Germinal center (tissue), 1 donor: ENCODE measurements around the gene RAB39A.
"Not testable (repeated sequence)": the region's sequence is repeated elsewhere in the genome, so short reads cannot be mapped to it uniquely, and the experiment has no call there.

Source experiments
- DNase-seq: peaks from one replicate; pipeline ENCODE4 v3.0.0; 2012; ENCODE audit warnings: mixed read lengths, low spot score

Gene RAB39A

GRCh38 chr11:107928046-107928766 is at the start of gene RAB39A:
Gene RAB39A (plus strand): TSS chr11:107928448. CDS start chr11:107928569, 121 bp downstream.
- DNase-seq, result peak; percentile 96

GRCh38 chr11:107881471-107881870 is 46.8 kb upstream of the RAB39A start:
- DNase-seq, result not testable (repeated sequence)

- no peak for DNase-seq
Observed at GRCh38 chr11:107882095-107882820, 46.0 kb upstream of the RAB39A start.

- DNase-seq, result no peak
Observed at GRCh38 chr11:107898270-107898669, 30.0 kb upstream of the RAB39A start.

GRCh38 chr11:107908211-107908610 is 20.0 kb upstream of the RAB39A start:
- no peak for DNase-seq

GRCh38 chr11:107912415-107912814 is 15.8 kb upstream of the RAB39A start:
- not testable (repeated sequence) for DNase-seq

- no peak for DNase-seq
Observed at GRCh38 chr11:107915229-107915628, 13.0 kb upstream of the RAB39A start.

- DNase-seq, result peak; percentile 53
Observed at GRCh38 chr11:107916671-107917241, 11.5 kb upstream of the RAB39A start.

GRCh38 chr11:107921997-107922396 is 6.3 kb upstream of the RAB39A start:
- no peak for DNase-seq

- DNase-seq, result not testable (repeated sequence)
Observed at GRCh38 chr11:107923519-107923918, 4.7 kb upstream of the RAB39A start.

GRCh38 chr11:107924306-107924705 is 3.9 kb upstream of the RAB39A start:
- no peak for DNase-seq

GRCh38 chr11:107927559-107927958 is 689 bp upstream of the RAB39A start:
- DNase-seq, result no peak

- DNase-seq, result peak; percentile 63
Observed at GRCh38 chr11:107928767-107929507, 689 bp downstream of the RAB39A start.

GRCh38 chr11:107929611-107930200 is 1.5 kb downstream of the RAB39A start:
- DNase-seq, result no peak

- DNase-seq, result no peak
Observed at GRCh38 chr11:107931206-107931605, 3.0 kb downstream of the RAB39A start.

- DNase-seq, result no peak
Observed at GRCh38 chr11:107947904-107948303, 19.7 kb downstream of the RAB39A start.

GRCh38 chr11:107948328-107948727 is 20.1 kb downstream of the RAB39A start:
- not testable (repeated sequence) for DNase-seq

- no peak for DNase-seq
Observed at GRCh38 chr11:107951155-107951554, 22.9 kb downstream of the RAB39A start.

- DNase-seq, result no peak
Observed at GRCh38 chr11:107953446-107953845, 25.2 kb downstream of the RAB39A start.

- no peak for DNase-seq
Observed at GRCh38 chr11:107956543-107956942, 28.3 kb downstream of the RAB39A start.

GRCh38 chr11:107957109-107957588 is 28.9 kb downstream of the RAB39A start:
- no peak for DNase-seq

GRCh38 chr11:107961480-107961879 is 33.2 kb downstream of the RAB39A start:
- no peak for DNase-seq
